Spleen (tissue), 11 donors: ENCODE results near the gene UQCRC1. TPM values are rescaled to one million over a fixed set of nuclear protein-coding genes. Genes with fewer than 3 reads are reported as not detected.

Experiments used
- DNase-seq: peaks from one replicate; pipeline ENCODE4 v3.0.0-alpha.2; 2020
- H3K27ac ChIP-seq, 8 donors: fragments of 200-600 bp; sonication (generic) in 7 of 8; 1 replicate in 4 of 8; 2 replicates in 4 of 8; pipeline versions ENCODE4 v1.5.0 to v1.8.0; 2016 to 2021; ENCODE audit warnings: inconsistent platforms in 4 of 8, mild to moderate bottlenecking in 4 of 8, moderate library complexity in 1 of 8
- H3K27me3 ChIP-seq, 7 donors: fragments of 200-600 bp; sonication (generic) in 6 of 7; replicated peaks in 1 of 7; 1 replicate in 4 of 7; 2 replicates in 3 of 7; pipeline versions ENCODE4 v1.5.0 to v1.8.0; 2016 to 2021; ENCODE audit warnings: inconsistent platforms in 3 of 7, mild to moderate bottlenecking in 1 of 7
- H3K36me3 ChIP-seq, 6 donors: fragments of 200-600 bp; sonication (generic) in 5 of 6; 1 replicate in 4 of 6; 2 replicates in 2 of 6; pipeline versions ENCODE4 v1.5.0 to v1.8.0; 2016 to 2021; ENCODE audit warnings: inconsistent platforms in 2 of 6
- H3K4me1 ChIP-seq, 6 donors: fragments of 200-600 bp; sonication (generic) in 5 of 6; 1 replicate in 3 of 6; 2 replicates in 3 of 6; pipeline versions ENCODE4 v1.5.0 to v1.8.0; 2016 to 2021; ENCODE audit warnings: inconsistent platforms in 3 of 6
- H3K4me3 ChIP-seq, 8 donors: fragments of 200-600 bp; sonication (generic) in 7 of 8; 1 replicate in 4 of 8; 2 replicates in 4 of 8; pipeline versions ENCODE4 v1.5.0 to v1.8.0; 2016 to 2021; ENCODE audit warnings: inconsistent platforms in 4 of 8, mild to moderate bottlenecking in 4 of 8, moderate library complexity in 2 of 8
- H3K9me3 ChIP-seq, 8 donors: fragments of 200-600 bp; sonication (generic) in 7 of 8; 1 replicate in 4 of 8; 2 replicates in 4 of 8; pipeline versions ENCODE4 v1.5.0 to v1.8.0; 2016 to 2021; ENCODE audit warnings: inconsistent platforms in 4 of 8
- CTCF ChIP-seq, 11 experiments: fragments of 200-600 bp in 7 of 11; fragments of 450-650 bp in 4 of 11; sonication (generic) in 4 of 11; IDR thresholded peaks in 8 of 11; conservative IDR thresholded peaks in 3 of 11; 1 replicate in 7 of 11; 2 replicates in 4 of 11; pipeline versions ENCODE4 v1.4.0 to v1.8.0; 2016 to 2021; ENCODE audit warnings: antibody characterized with exemption in 11 of 11, inconsistent platforms in 4 of 11, mild to moderate bottlenecking in 1 of 11
- POLR2A ChIP-seq, 3 donors: fragments of 450-650 bp; IDR thresholded peaks; one replicate each; pipeline ENCODE4 v1.5.1; 2017; ENCODE audit warnings: antibody characterized with exemption in 3 of 3, mild to moderate bottlenecking in 1 of 3
- POLR2AphosphoS5 ChIP-seq, 3 donors: sonication (generic); formaldehyde crosslinking; IDR thresholded peaks; one replicate each; pipeline ENCODE4 v1.5.1; 2017; ENCODE audit warnings: antibody characterized with exemption in 3 of 3
- WGBS, 5 donors: extraction: QIAGEN DNeasy Blood & Tissue Kit in 3 of 5; methylation state at CpG; one replicate each; pipeline versions ENCODE4 v1.1.5 to v1.1.7; 2013 to 2018; 5-methylcytosine and 5-hydroxymethylcytosine counted together
- intact Hi-C: fragments of 100-400 bp; cut with DNase I; formaldehyde crosslinking; loops from one replicate; pipeline ENCODE4 v1.15.0; 2023; ENCODE audit warnings: low total_unique reads
- polyA plus RNA-seq, 3 donors: library from polyadenylated mRNA; stranded (reverse); fragments of 200-250 nt; gene quantifications; one replicate each; pipeline ENCODE4 v1.2.1, GENCODE V29; 2013
- total RNA-seq, 7 donors: library from RNA; depleted of rRNA in 3 of 7; stranded (reverse); fragments of >200 nt in 3 of 7; fragmentation: NEBNext Ultra II Directional in 4 of 7; extraction: Animal tissue kit (Norgen Biotek cat#: 25700) in 4 of 7; gene quantifications; one replicate each; pipeline versions ENCODE4 v1.1.0 to v1.2.1, GENCODE V29; 2016 to 2021
- donor health status: healthy with polysubstance abuse.
- donor health status: DM: no; HTN: no; CAD: no; lungs with moderate emphysema.
- donor health status: DM: no; HTN: no; CAD: no.
- donor health status: Bipolar disorder and iron deficiency.
- donor health status: healthy.
- donor health status: DM: no; HTN: no; CAD: no.
- donor health status: DM: yes; HTN: yes; CAD: no.

The UQCRC1 gene
- total and polyA plus RNA-seq, 10 donors, result 88.6 to 222 (median 128) TPM

GRCh38 chr3:48655606-48656005, 46.2 kb upstream of the UQCRC1 start:
- Histone ChIP-seq H3K27me3 (peaks cover 0 to 42% (median 2%) of the 10 kb centered on the region in 7 donors), H3K36me3 (no peaks in the 10 kb centered on the region), H3K27ac (peak overlapping the region in 7 of 8 donors; percentile 24 to 88 (median 75)), H3K4me1 (peaks cover 0 to 25% (median 22%) of the 10 kb centered on the region in 6 donors), H3K4me3 (peak overlapping the region; percentile 58 to 90 (median 70)), H3K9me3 (no peaks in the 10 kb centered on the region)
- 9 to 14% (median 9%) methylated on average over 22 to 30 of the region's 30 CpGs for WGBS, 5 donors
- no peak for TF ChIP-seq POLR2A (IDR thresholded peaks at IDR 0.05)
- peak in 1 of 3 donors; percentile 49 for TF ChIP-seq POLR2AphosphoS5 (IDR thresholded peaks at IDR 0.05)
- intact Hi-C loops, result no loop called here
- DNase-seq, result peak; percentile 90

GRCh38 chr3:48655063-48655462, 45.6 kb upstream of the UQCRC1 start:
- Histone ChIP-seq H3K4me1 (peaks cover 0 to 25% (median 22%) of the 10 kb centered on the region in 6 donors), H3K4me3 (peak overlapping the region in 1 of 8 donors; percentile 90), H3K36me3 (no peaks in the 10 kb centered on the region), H3K27ac (peak overlapping the region in 4 of 8 donors; percentile 75 to 88 (median 82)), H3K27me3 (peaks cover 0 to 37% (median 0%) of the 10 kb centered on the region in 7 donors), H3K9me3 (no peaks in the 10 kb centered on the region)
- intact Hi-C loops, result no loop called here
- 79 to 91% (median 91%) methylated on average over 8 to 12 of the region's 12 CpGs for WGBS, 5 donors
- DNase-seq, result no peak
- TF ChIP-seq CTCF (IDR thresholded peaks at IDR 0.05 in 8 of 11, conservative IDR thresholded peaks at IDR 0.05 in 3 of 11) (no peak), POLR2A (IDR thresholded peaks at IDR 0.05) (no peak)

GRCh38 chr3:48652923-48653715, 43.7 kb upstream of the UQCRC1 start:
- Histone ChIP-seq H3K4me3 (no peak overlapping the region), H3K27me3 (peaks cover 0 to 21% (median 0%) of the 10 kb centered on the region in 7 donors), H3K27ac (no peak overlapping the region), H3K9me3 (no peaks in the 10 kb centered on the region), H3K36me3 (no peaks in the 10 kb centered on the region), H3K4me1 (peaks cover 0 to 25% (median 22%) of the 10 kb centered on the region in 6 donors)
- no peak for DNase-seq
- 86 to 89% (median 88%) methylated on average over 9 to 15 of the region's 15 CpGs for WGBS, 5 donors
- TF ChIP-seq POLR2AphosphoS5 (IDR thresholded peaks at IDR 0.05), result no peak
- TF ChIP-seq CTCF (IDR thresholded peaks at IDR 0.05 in 8 of 11, conservative IDR thresholded peaks at IDR 0.05 in 3 of 11), result no peak
- no peak for TF ChIP-seq POLR2A (IDR thresholded peaks at IDR 0.05)
- intact Hi-C loops, result no loop called here

- intact Hi-C loops, result no loop called here
- H3K27me3 ChIP-seq, result peaks cover 0 to 7% (median 0%) of the 10 kb centered on the region in 7 donors
- WGBS, 5 donors, result 83 to 93% (median 89%) methylated on average over 3 to 11 of the region's 11 CpGs
- DNase-seq, result no peak
- H3K9me3 ChIP-seq, result no peaks in the 10 kb centered on the region
- H3K27ac ChIP-seq, result no peak overlapping the region
- no peak overlapping the region for H3K4me3 ChIP-seq
- H3K36me3 ChIP-seq, result no peaks in the 10 kb centered on the region
- TF ChIP-seq POLR2A (IDR thresholded peaks at IDR 0.05), result no peak
- no peak for TF ChIP-seq CTCF (IDR thresholded peaks at IDR 0.05 in 8 of 11, conservative IDR thresholded peaks at IDR 0.05 in 3 of 11)
- no peak for TF ChIP-seq POLR2AphosphoS5 (IDR thresholded peaks at IDR 0.05)
- peaks cover 0 to 19% (median 17%) of the 10 kb centered on the region in 6 donors for H3K4me1 ChIP-seq
Measured at GRCh38 chr3:48651771-48652170, 42.3 kb upstream of the UQCRC1 start.
